Measurements from ENCODE around the gene RPS6KB2. TPM values are rescaled to one million over a fixed set of nuclear protein-coding genes. Genes with fewer than 3 reads are reported as not detected.

Gene RPS6KB2
- total and polyA plus RNA-seq, 9 of the 15 experiments (the other 6 are each of a cell fraction or from before 2014, with no cell fraction given): 0.42 to 122 (median 82.6) TPM

DNA sequence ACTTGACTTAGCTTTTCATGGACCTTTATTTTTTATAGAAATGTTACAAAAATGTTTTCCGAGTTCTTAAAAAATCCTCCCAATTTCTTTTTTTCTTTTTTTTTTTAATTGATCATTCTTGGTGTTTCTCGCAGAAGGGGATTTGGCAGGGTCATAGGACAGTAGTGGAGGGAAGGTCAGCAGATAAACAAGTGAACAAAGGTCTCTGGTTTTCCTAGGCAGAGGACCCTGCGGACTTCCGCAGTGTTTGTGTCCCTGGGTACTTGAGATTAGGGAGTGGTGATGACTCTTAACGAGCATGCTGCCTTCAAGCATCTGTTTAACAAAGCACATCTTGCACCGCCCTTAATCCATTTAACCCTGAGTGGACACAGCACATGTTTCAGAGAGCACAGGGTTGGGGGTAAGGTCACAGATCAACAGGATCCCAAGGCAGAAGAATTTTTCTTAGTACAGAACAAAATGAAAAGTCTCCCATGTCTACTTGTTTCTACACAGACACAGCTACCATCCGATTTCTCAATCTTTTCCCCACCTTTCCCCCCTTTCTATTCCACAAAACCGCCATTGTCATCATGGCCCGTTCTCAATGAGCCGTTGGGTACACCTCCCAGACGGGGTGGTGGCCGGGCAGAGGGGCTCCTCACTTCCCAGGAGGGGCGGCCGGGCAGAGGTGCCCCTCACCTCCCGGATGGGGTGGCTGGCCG lies 49.2 kb downstream of the RPS6KB2 start (continued):
- TF ChIP-seq, protein P1, sequence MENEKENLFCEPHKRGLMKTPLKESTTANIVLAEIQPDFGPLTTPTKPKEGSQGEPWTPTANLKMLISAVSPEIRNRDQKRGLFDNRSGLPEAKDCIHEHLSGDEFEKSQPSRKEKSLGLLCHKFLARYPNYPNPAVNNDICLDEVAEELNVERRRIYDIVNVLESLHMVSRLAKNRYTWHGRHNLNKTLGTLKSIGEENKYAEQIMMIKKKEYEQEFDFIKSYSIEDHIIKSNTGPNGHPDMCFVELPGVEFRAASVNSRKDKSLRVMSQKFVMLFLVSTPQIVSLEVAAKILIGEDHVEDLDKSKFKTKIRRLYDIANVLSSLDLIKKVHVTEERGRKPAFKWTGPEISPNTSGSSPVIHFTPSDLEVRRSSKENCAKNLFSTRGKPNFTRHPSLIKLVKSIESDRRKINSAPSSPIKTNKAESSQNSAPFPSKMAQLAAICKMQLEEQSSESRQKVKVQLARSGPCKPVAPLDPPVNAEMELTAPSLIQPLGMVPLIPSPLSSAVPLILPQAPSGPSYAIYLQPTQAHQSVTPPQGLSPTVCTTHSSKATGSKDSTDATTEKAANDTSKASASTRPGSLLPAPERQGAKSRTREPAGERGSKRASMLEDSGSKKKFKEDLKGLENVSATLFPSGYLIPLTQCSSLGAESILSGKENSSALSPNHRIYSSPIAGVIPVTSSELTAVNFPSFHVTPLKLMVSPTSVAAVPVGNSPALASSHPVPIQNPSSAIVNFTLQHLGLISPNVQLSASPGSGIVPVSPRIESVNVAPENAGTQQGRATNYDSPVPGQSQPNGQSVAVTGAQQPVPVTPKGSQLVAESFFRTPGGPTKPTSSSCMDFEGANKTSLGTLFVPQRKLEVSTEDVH (IDR thresholded peaks at IDR 0.05; ENCODE audit: low read depth, partially characterized antibody): peak; percentile 8
- TF ChIP-seq, protein P2, sequence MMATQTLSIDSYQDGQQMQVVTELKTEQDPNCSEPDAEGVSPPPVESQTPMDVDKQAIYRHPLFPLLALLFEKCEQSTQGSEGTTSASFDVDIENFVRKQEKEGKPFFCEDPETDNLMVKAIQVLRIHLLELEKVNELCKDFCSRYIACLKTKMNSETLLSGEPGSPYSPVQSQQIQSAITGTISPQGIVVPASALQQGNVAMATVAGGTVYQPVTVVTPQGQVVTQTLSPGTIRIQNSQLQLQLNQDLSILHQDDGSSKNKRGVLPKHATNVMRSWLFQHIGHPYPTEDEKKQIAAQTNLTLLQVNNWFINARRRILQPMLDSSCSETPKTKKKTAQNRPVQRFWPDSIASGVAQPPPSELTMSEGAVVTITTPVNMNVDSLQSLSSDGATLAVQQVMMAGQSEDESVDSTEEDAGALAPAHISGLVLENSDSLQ (IDR thresholded peaks at IDR 0.05): 0 out of 2 replicates have a peak, but pooled peaks have one; percentile 6
- TF ChIP-seq NCOA1 (IDR thresholded peaks at IDR 0.05; ENCODE audit: low read depth): peak; percentile 15; the same call in 1 of the 2 replicates
- TF ChIP-seq CXXC5 (CRISPR knock-in tag; IDR thresholded peaks at IDR 0.05): peak; percentile 32; the same call in 1 of the 2 replicates
- TF ChIP-seq SMARCE1 (IDR thresholded peaks at IDR 0.05): peak; percentile 52; the same call in 1 of the 2 replicates
- peak; percentile 39; the same call in 1 of the 2 replicates for TF ChIP-seq FOSL1 (tag; conservative IDR thresholded peaks at IDR 0.05)
- 0 out of 2 replicates have a peak, but pooled peaks have one; percentile 20 for TF ChIP-seq CTBP1 (IDR thresholded peaks at IDR 0.05; ENCODE audit: borderline replicate concordance)
- TF ChIP-seq, protein P3, sequence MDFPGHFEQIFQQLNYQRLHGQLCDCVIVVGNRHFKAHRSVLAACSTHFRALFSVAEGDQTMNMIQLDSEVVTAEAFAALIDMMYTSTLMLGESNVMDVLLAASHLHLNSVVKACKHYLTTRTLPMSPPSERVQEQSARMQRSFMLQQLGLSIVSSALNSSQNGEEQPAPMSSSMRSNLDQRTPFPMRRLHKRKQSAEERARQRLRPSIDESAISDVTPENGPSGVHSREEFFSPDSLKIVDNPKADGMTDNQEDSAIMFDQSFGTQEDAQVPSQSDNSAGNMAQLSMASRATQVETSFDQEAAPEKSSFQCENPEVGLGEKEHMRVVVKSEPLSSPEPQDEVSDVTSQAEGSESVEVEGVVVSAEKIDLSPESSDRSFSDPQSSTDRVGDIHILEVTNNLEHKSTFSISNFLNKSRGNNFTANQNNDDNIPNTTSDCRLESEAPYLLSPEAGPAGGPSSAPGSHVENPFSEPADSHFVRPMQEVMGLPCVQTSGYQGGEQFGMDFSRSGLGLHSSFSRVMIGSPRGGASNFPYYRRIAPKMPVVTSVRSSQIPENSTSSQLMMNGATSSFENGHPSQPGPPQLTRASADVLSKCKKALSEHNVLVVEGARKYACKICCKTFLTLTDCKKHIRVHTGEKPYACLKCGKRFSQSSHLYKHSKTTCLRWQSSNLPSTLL (IDR thresholded peaks at IDR 0.05): peak; percentile 69; the same call in 1 of the 2 replicates
- TF ChIP-seq FOXK2 (conservative IDR thresholded peaks at IDR 0.05 in 1 of 2, IDR thresholded peaks at IDR 0.05 in 1 of 2; ENCODE audit: low read depth in 2 of 2): peak; percentile 82 to 85; a peak in 3 of 4 replicates
- 0 out of 2 replicates have a peak, but pooled peaks have one; percentile 29 for TF ChIP-seq MTA3 (IDR thresholded peaks at IDR 0.05; ENCODE audit: borderline replicate concordance)
- peak; percentile 68 for TF ChIP-seq NR2C1 (IDR thresholded peaks at IDR 0.05)
- 0 out of 2 replicates have a peak, but pooled peaks have one; percentile 25 for TF ChIP-seq NR2C1 (tag; IDR thresholded peaks at IDR 0.05)
- peak; percentile 70; the same call in 1 of the 2 replicates for TF ChIP-seq SOX6 (IDR thresholded peaks at IDR 0.05)
- TF ChIP-seq SMARCA4 (IDR thresholded peaks at IDR 0.05): peak; percentile 72

Data from K562 (cell line).